AG10803 (cell line): ENCODE results near the gene SARS2.

Experiments used
- DNase-seq: peaks from one replicate; pipeline ENCODE4 v3.0.0; 2010; ENCODE audit warnings: low read depth
- H3K4me3 ChIP-seq: 2 replicates; pipeline ENCODE4 v1.5.1; 2011; ENCODE audit warnings: mild to moderate bottlenecking, low read length, control low read depth
- CTCF ChIP-seq: conservative IDR thresholded peaks from 2 replicates; pipeline ENCODE4 v1.5.1; 2011; ENCODE audit warnings: mild to moderate bottlenecking, low read length, control low read depth, inconsistent platforms

The SARS2 gene

GRCh38 chr19:38915329-38916321, 14.9 kb downstream of the SARS2 start:
- H3K4me3 ChIP-seq, result no peak overlapping the region
- DNase-seq, result no peak
- no peak for TF ChIP-seq CTCF

DNA sequence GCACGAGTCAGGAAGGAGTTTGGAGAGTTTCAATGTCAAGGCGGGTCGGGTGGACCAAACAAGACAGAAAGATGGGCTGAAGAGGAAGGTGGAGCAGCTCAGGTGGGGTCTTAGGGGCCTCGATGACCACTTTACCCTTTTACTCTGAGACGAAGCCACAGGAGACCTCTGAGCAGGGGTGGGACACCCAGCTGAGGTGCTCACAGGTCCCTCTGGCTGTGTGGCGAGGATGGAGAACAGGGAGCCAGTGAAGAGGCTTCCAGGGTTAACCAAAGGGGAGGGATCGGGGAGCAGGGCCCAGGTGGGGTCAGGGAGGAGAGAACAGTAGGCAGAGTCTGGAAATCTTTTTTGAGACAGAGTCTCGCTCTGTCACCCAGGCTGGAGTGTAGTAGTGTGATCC, 16.6 kb downstream of the SARS2 start:
- no peak for TF ChIP-seq CTCF
- DNase-seq, result no peak
- no peak overlapping the region for H3K4me3 ChIP-seq

- no peak for TF ChIP-seq CTCF
- no peak for DNase-seq
- no peak overlapping the region for H3K4me3 ChIP-seq
Observed at GRCh38 chr19:38912600-38913514, 17.7 kb downstream of the SARS2 start.

GRCh38 chr19:38911388-38912001, 19.1 kb downstream of the SARS2 start:
- H3K4me3 ChIP-seq, result no peak overlapping the region
- TF ChIP-seq CTCF, result no peak
- no peak for DNase-seq

GRCh38 chr19:38910488-38910887, 20.1 kb downstream of the SARS2 start:
- DNase-seq, result no peak
- H3K4me3 ChIP-seq, result no peak overlapping the region
- TF ChIP-seq CTCF, result no peak

DNA sequence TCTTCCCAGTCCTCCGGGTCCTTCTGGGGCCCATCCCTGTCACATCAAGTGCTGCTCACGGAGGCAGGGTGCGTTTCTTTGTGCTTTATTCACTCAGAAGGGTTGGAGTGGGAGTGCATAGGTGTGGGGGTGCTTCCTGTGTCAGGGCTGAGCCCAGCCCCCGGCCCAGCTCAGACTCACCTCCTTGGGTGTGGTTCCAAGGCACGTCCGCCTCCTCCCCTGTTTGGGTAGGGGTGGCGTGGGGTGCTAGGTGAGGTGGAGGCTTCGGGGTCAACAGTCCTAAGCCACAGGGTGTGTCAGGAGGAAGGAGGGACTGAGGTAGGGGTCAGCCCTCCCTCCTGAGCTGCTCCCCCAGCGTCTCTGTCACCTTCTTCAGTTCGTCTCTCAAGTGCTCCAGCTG, 21.7 kb downstream of the SARS2 start:
- H3K4me3 ChIP-seq, result no peak overlapping the region
- no peak for DNase-seq
- no peak for TF ChIP-seq CTCF
